ENCODE data around the gene DKC1. TPM values are rescaled to one million over a fixed set of nuclear protein-coding genes. Genes with fewer than 3 reads are reported as not detected.
A peak's percentile ranks its signal among the peaks of the same experiment; 100 is the strongest.

DKC1 gene
- total RNA-seq, 2 donors from 2014 or later: 17.9 to 26.0 TPM

DNA sequence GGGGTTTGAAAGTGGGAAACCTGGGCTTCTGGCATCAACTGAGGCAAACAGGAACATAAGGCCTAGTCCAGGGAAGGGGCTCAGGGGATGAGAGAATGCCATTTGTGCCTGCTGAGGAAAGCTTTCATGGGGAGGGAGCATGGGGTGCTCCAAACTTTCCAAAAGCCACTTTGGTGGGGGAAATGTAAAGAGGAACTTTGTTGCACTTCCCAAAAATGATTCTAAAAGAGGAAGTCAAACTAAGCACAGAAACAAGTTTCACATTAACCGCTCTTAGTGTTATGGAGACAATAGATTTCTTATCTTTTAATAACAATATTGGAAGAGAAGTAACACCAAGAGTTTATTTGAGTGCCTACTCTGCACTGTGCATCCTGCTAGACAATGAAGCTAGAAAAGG is 44.0 kb upstream of the DKC1 start:
- H3K4me3 ChIP-seq: no peak overlapping the region
- no peaks in the 10 kb centered on the region for H3K4me1 ChIP-seq
- H3K27me3 ChIP-seq: no peaks in the 10 kb centered on the region
- peak overlapping the region in 1 of 4 donors; percentile 54 for H3K27ac ChIP-seq
- intact Hi-C loops (cut with DNase I): no loop called here
- ATAC-seq (no peak), DNase-seq (no peak)
- H3K9me3 ChIP-seq: no peaks in the 10 kb centered on the region
- 73 to 92% methylated on average over 1 of the region's 1 CpG for WGBS, 2 donors
- TF ChIP-seq POLR2A (IDR thresholded peaks at IDR 0.05): no peak
- TF ChIP-seq, protein P1, sequence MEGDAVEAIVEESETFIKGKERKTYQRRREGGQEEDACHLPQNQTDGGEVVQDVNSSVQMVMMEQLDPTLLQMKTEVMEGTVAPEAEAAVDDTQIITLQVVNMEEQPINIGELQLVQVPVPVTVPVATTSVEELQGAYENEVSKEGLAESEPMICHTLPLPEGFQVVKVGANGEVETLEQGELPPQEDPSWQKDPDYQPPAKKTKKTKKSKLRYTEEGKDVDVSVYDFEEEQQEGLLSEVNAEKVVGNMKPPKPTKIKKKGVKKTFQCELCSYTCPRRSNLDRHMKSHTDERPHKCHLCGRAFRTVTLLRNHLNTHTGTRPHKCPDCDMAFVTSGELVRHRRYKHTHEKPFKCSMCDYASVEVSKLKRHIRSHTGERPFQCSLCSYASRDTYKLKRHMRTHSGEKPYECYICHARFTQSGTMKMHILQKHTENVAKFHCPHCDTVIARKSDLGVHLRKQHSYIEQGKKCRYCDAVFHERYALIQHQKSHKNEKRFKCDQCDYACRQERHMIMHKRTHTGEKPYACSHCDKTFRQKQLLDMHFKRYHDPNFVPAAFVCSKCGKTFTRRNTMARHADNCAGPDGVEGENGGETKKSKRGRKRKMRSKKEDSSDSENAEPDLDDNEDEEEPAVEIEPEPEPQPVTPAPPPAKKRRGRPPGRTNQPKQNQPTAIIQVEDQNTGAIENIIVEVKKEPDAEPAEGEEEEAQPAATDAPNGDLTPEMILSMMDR (IDR thresholded peaks at IDR 0.05): no peak
- no peaks in the 10 kb centered on the region for H3K36me3 ChIP-seq (replicated peaks in 1 of 2; ENCODE audit: insufficient read depth in 1 of 2, low read depth in 2 of 2)

- Histone ChIP-seq H3K9me3 (no peaks in the 10 kb centered on the region), H3K4me3 (no peak overlapping the region), H3K36me3 (replicated peaks in 1 of 2; ENCODE audit: insufficient read depth in 1 of 2, low read depth in 2 of 2) (no peaks in the 10 kb centered on the region), H3K27ac (peak overlapping the region in 1 of 4 donors; percentile 54), H3K27me3 (no peaks in the 10 kb centered on the region), H3K4me1 (no peaks in the 10 kb centered on the region)
- ATAC-seq (no peak), DNase-seq (peak in 1 of 4 donors; percentile 18)
- WGBS, 2 donors: 47 to 51% methylated on average over 6 of the region's 6 CpGs
- TF ChIP-seq, protein P1 (IDR thresholded peaks at IDR 0.05): no peak
- intact Hi-C loops (cut with DNase I): no loop called here
Measured at GRCh38 chrX:154719132-154719675, 43.5 kb upstream of the DKC1 start.

- no peaks in the 10 kb centered on the region for H3K27me3 ChIP-seq
- no peaks in the 10 kb centered on the region for H3K9me3 ChIP-seq
- DNase-seq: no peak
- intact Hi-C loops (cut with DNase I): no loop called here
- no peak for ATAC-seq
- 64 to 78% methylated on average over 4 of the region's 4 CpGs for whole genome bisulfite sequencing, 2 donors
- H3K36me3 ChIP-seq (replicated peaks in 1 of 2; ENCODE audit: insufficient read depth in 1 of 2, low read depth in 2 of 2): no peaks in the 10 kb centered on the region
- TF ChIP-seq, protein P1 (IDR thresholded peaks at IDR 0.05): no peak
- TF ChIP-seq POLR2A (IDR thresholded peaks at IDR 0.05): no peak
- no peaks in the 10 kb centered on the region for H3K4me1 ChIP-seq
- H3K27ac ChIP-seq: no peak overlapping the region
- no peak overlapping the region for H3K4me3 ChIP-seq
Measured at GRCh38 chrX:154720067-154720466, 42.6 kb upstream of the DKC1 start.

DNA sequence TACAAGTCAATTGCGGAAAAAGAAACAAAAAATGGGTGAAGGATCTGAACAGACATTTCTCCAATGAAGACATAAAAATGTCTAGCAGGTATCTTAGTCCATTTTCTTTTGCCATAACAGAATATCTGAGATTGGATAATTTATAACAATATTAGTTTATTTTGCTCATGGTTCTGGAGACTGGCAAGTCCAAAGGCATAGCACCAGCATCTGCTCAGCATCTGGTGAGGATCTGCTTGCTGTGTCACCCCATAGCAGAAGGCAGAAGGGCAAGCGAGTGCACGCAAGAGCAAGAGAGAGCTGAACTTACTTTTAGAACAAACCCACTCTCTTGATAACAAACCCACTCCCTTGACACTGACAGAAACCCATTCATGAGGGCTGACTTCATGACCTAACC is 41.5 kb upstream of the DKC1 start:
- no peaks in the 10 kb centered on the region for H3K27me3 ChIP-seq
- intact Hi-C loops (cut with DNase I): no loop called here
- DNase-seq: no peak
- H3K4me1 ChIP-seq: no peaks in the 10 kb centered on the region
- no peaks in the 10 kb centered on the region for H3K9me3 ChIP-seq
- no peak overlapping the region for H3K4me3 ChIP-seq
- TF ChIP-seq POLR2A (IDR thresholded peaks at IDR 0.05): no peak
- TF ChIP-seq, protein P1 (IDR thresholded peaks at IDR 0.05): no peak
- H3K36me3 ChIP-seq (replicated peaks in 1 of 2; ENCODE audit: insufficient read depth in 1 of 2, low read depth in 2 of 2): no peaks in the 10 kb centered on the region
- no peak for ATAC-seq
- H3K27ac ChIP-seq: no peak overlapping the region
- 85 to 87% methylated on average over 3 of the region's 3 CpGs for WGBS, 2 donors

Measured in body of pancreas (tissue), 4 donors.